Left colon (tissue), 2 donors: ENCODE measurements around the gene PARD3. TPM values are rescaled to one million over a fixed set of nuclear protein-coding genes. Genes with fewer than 3 reads are reported as not detected.

Experiments used
- ATAC-seq: fragments of 200-7000 bp; cut with Tn5 transposase; one replicate; pipeline ENCODE4 v1.9.1; 2020; ENCODE audit warnings: mild to moderate bottlenecking, moderate library complexity
- DNase-seq, 2 donors: peaks; one replicate each; pipeline ENCODE4 v3.0.0-alpha.2; 2020
- intact Hi-C, 2 donors: fragments of 100-400 bp; cut with DNase I in 1 of 2; cut with micrococcal nuclease in 1 of 2; formaldehyde crosslinking; loops; one replicate each; pipeline versions ENCODE4 v1.11.2 to v1.14.0; 2022; cut with DNase I, micrococcal nuclease
- total RNA-seq, 2 donors: library from RNA; stranded (reverse); fragmentation: NEBNext Ultra II Directional; extraction: Animal tissue kit (Norgen Biotek cat#: 25700); gene quantifications; one replicate each; pipeline ENCODE4 v1.2.1, GENCODE V29; 2021
- donor health status: DM: no; HTN: no; CAD: no.
- donor health status: DM: yes; HTN: yes; CAD: no.

PARD3 gene
- total RNA-seq, 2 donors from 2014 or later: 45.5 to 52.9 TPM

DNA sequence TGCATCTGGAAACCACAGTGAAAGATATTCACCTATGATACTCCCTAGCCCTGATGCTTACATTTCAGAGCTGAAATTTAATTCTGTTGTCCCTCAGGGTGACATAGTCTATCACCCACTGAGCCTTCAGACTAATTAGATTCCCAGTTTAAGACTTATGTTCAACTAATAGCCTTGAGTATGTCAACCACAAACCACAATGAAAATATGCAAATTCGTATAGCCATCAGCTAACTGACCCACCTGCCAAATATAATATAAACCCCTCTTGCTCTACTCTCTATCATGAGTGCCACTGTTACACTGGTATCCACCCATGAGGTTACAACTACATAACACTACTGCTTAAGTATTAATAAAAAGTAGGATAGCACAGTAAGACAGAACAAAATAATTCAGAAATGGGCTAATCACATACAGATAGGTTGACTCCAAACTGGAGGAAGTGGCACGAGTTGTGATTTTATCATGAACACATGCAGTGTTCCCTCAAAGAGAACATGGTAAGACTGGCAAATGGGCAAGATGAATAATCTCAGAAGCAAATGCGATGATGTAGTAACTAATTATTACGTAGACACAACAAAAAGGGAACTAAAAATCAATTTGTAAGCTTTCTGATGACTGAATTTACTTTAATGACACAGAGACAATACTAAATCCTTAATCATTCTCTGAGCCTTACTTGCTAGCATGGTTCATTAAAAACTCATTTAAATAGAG is 290.6 kb downstream of the PARD3 start:
- intact Hi-C loops: no loop called here
- ATAC-seq (no peak), DNase-seq (no peak)

GRCh38 chr10:34523017-34523767 is 291.9 kb downstream of the PARD3 start:
- DNase-seq (no peak), ATAC-seq (peak; percentile 19)
- intact Hi-C loops: no loop called here

DNA sequence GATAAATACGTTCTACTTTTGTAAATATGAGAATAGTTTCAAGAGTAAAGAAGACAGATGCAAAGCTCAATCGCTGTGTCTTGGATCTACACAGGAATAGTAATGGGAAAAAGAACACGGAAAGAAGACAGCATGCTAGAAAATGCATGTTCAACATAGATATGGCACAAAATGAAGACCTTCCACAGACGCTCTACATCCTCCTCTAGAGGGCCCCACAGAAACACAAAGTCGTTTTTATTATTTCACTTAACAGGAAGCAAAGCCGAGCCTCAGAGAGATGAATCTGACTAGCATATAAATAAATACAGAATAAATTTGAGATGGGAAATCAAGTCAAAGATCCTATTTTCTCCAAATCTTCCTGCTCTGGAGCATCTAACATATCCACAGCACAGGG is 292.6 kb downstream of the PARD3 start:
- peak; percentile 79 for ATAC-seq
- DNase-seq: no peak
- intact Hi-C loops: no loop called here

- ATAC-seq: no peak
- DNase-seq: no peak
- intact Hi-C loops: no loop called here
Observed at GRCh38 chr10:34520510-34520909, 294.6 kb downstream of the PARD3 start.

- peak; percentile 62 for ATAC-seq
Observed at GRCh38 chr10:34520084-34520483, 295.0 kb downstream of the PARD3 start.

DNA sequence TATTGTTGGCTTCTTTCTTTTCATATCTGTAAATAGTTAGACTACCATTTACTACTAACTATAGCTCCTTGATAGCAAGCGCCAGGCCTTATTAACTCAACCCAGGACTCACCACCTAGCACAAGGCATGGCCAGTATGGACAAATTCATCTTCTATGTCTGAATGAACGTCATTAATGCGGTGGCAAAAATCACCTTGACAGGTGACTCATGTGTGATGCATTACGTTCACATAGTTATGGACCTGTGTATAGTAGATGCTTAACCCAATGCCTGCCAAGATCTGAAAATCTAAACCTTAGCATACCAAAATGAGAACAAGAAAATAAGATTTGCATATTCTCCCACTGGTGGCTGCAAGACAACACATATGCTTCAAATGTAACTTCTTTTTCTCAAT is 300.8 kb downstream of the PARD3 start:
- DNase-seq: no peak
- ATAC-seq: no peak
- intact Hi-C loops: no loop called here

More at GRCh38 chr10:34520084-34520483, 295.0 kb downstream of the PARD3 start:
- intact Hi-C loops: no loop called here
- no peak for DNase-seq

- intact Hi-C loops: no loop called here
- ATAC-seq: no peak
- no peak for DNase-seq
Observed at GRCh38 chr10:34513636-34514035, 301.5 kb downstream of the PARD3 start.

DNA sequence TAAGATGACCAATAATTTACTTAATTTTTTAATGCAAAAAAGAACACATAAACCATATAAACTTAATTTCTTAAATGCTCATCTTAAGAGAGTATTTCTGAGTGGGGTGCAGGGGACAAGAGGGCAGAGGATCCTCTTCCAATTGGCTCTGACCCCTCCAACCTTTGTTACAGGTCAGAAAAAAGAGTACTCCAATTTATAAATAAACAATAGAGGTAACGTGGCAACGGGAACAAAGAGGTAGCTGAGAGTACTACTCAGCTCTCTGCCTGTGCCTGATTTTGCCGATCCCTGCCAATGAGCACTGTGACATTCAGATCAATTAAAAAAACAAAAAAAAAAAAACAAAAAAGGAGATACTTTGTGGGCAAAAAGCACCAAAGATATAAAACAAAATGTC is 307.9 kb downstream of the PARD3 start:
- no peak for ATAC-seq
- intact Hi-C loops: no loop called here
- no peak for DNase-seq

- ATAC-seq: no peak
- intact Hi-C loops: no loop called here
- DNase-seq: no peak
Observed at GRCh38 chr10:34506786-34507185, 308.3 kb downstream of the PARD3 start.

DNA sequence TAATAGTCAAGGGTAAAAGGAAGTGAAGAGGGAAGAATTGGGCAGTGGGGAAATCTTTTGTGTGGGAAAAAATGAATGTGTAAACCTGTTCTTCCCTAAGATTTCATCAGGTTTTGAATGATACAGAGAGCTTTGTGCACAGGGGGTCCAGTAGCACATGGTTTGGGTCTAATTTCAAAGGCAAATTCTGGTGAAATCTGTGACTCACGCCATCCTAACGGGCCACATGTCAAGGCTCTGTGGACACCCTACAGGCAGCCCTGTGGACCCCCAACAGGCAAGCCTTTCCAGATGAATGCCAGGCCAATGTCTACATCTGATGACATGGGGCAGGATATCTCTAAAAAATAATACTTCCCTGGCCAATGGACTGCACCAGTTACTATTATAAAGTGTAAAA is 309.8 kb downstream of the PARD3 start:
- intact Hi-C loops: no loop called here
- DNase-seq (no peak), ATAC-seq (no peak)

DNA sequence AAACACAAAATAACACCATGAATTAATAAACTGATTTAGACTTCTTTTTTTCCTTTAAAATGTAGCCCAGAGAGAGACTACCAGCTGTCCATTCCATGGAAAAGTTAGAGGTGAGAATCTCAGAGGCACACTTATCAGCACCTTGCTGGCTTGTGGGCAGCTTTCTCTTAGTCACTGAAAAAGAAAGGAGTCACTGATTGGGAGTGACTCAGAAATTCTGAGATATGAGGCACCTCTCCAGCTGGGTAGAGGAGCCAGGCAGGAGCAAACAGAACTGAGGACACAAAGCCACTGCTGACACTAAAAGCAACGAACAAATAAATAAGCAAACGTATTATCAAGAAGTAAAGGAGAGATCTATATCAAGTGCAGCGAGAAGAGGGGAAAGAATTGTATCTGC is 310.6 kb downstream of the PARD3 start:
- intact Hi-C loops: no loop called here
- ATAC-seq (no peak), DNase-seq (no peak)

- intact Hi-C loops: no loop called here
- DNase-seq (no peak), ATAC-seq (no peak)
Observed at GRCh38 chr10:34503704-34504103, 311.4 kb downstream of the PARD3 start.

GRCh38 chr10:34499612-34500279 is 315.4 kb downstream of the PARD3 start:
- DNase-seq: no peak
- no peak for ATAC-seq
- intact Hi-C loops: no loop called here

DNA sequence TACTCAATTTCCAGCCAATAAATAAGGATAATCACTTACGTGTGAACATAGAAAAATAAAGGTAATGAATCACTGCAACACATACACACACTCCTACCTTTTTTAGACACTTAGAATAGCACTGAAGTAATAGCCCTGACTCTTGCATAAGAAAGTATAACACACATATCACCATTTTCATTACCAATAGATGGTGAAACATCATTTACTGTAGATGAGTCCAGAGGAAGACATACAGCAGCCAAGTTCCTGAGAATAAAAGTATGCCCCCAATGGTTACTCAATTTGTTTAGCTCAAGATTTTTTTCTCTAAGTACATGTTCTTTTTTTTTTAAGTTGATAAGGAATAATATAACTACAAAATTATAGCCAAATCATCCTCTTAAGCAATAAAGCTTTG is 316.3 kb downstream of the PARD3 start:
- ATAC-seq (no peak), DNase-seq (no peak)
- intact Hi-C loops: no loop called here

DNA sequence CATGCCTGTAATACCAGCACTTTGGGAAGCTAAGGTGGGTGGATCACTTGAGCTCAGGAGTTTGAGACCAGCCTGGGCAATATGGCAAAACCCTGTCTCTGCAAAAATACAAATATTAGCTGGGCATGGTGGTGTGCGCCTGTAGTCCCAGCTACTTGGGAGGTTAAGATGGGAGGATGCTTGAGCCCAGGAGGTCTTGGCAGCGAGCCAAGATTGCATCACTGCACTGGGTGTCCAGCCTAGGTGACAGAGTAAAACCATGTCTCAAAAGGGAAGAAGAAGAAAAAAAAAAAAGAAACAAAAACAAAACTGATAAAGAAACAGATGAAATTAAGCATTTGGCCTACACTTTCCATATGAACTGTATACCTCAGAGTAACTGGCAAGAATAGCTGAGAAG is 319.2 kb downstream of the PARD3 start:
- intact Hi-C loops: no loop called here
- DNase-seq (no peak), ATAC-seq (no peak)

DNA sequence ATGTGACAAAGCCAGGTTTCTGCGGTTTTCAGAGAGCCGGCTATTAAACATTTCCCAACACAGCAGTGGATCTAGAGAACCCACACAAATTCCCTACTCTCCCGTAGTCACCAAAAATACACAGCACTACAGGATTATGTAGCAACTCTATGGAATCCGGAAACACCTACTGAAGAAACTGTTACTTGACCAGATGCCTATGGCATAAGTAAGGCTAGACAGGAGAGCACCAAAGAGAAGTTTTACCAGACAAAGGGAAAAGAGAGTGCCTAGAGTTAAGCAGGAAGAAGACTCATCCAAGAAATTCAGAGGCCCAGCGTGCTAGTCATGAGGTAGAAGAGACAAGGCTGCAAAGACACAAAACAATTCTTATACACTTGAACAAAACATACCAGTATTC is 321.1 kb downstream of the PARD3 start:
- no peak for ATAC-seq
- intact Hi-C loops: no loop called here
- no peak for DNase-seq

- ATAC-seq (no peak), DNase-seq (no peak)
- intact Hi-C loops: no loop called here
Observed at GRCh38 chr10:34492081-34492480, 323.0 kb downstream of the PARD3 start.

GRCh38 chr10:34491678-34492077 is 323.4 kb downstream of the PARD3 start:
- ATAC-seq: no peak
- DNase-seq: no peak
- intact Hi-C loops: no loop called here

DNA sequence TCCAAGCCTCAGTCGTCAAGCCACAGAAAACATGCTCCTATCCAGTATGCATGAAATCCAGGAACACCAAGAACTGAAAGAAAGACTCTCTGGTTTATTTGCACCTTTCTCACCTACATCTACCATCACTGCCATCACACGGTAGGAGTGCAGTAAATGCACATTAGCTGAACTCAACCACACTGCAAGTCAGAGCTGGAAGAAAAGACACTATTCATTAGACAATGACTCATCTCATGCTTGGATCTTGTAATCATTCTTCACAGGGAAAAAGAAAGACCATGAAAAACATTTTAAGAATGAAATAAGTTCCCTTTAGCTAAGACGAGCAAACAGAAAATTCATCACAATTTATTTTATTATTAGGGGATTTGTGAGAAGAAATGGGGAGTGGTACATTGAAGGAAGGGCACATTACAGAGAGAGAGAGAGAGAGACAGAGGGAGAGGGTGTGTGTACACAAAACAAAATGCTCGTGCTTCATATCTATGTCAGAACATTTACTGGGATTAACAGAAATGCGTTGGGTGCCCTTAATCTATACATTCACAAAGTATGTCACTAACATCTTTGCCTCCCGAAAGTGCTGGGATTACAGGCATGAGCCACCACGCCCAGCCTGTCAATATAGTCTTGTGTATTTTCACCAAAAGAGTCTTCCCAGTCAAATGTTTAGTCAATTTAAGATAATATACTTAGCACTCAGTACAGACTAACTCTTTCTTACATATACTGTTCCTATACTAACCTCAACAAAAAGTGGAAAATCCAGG is 324.9 kb downstream of the PARD3 start:
- intact Hi-C loops: no loop called here
- peak; percentile 22 for ATAC-seq
- DNase-seq: no peak
